T-helper 1 cell treated with Interleukin-12 subunit alpha and Interleukin-12 subunit beta and Interleukin-4 antibody, amounts not matched to agents 30 μg/mL and 1 μg/mL, for 36 hours (primary cell): ENCODE results near the gene KRTAP5-8.

Experiments
- H3K27ac Mint-ChIP-seq: one replicate; pipeline ENCODE4 v1.8.0; 2021; ENCODE audit warnings: mild to moderate bottlenecking, mixed read lengths
- H3K27me3 Mint-ChIP-seq: one replicate; pipeline ENCODE4 v1.8.0; 2021; ENCODE audit warnings: low read depth, mixed read lengths
- H3K36me3 Mint-ChIP-seq: one replicate; pipeline ENCODE4 v1.8.0; 2021; ENCODE audit warnings: low read depth, mixed read lengths
- H3K4me1 Mint-ChIP-seq: one replicate; pipeline ENCODE4 v1.8.0; 2021; ENCODE audit warnings: low read depth, mixed read lengths
- H3K4me3 Mint-ChIP-seq: one replicate; pipeline ENCODE4 v1.8.0; 2021; ENCODE audit warnings: mild to moderate bottlenecking, moderate library complexity, mixed read lengths
- H3K9me3 Mint-ChIP-seq: one replicate; pipeline ENCODE4 v1.8.0; 2021; ENCODE audit warnings: mixed read lengths

Gene KRTAP5-8

GRCh38 chr11:71545405-71545966 is 7.7 kb downstream of the KRTAP5-8 start:
- no peaks in the 10 kb centered on the region for H3K36me3 Mint-ChIP-seq
- no peaks in the 10 kb centered on the region for H3K27me3 Mint-ChIP-seq
- H3K4me1 Mint-ChIP-seq, result peaks cover 1% of the 10 kb centered on the region
- H3K27ac Mint-ChIP-seq, result no peak overlapping the region
- H3K9me3 Mint-ChIP-seq, result peaks cover 16% of the 10 kb centered on the region
- no peak overlapping the region for H3K4me3 Mint-ChIP-seq

GRCh38 chr11:71548120-71548519 is 10.3 kb downstream of the KRTAP5-8 start, which contains the start of gene KRTAP5-9:
TSS of gene KRTAP5-9 (plus strand) at chr11:71548420. CDS start at chr11:71548658, 238 bp downstream.
- H3K27ac Mint-ChIP-seq, result no peak within 1 kb of the TSS
- no peak within 1 kb of the TSS for H3K4me3 Mint-ChIP-seq
- H3K4me1 Mint-ChIP-seq, result peaks cover 1% of the 10 kb centered on the region
- no peaks in the 10 kb centered on the region for H3K27me3 Mint-ChIP-seq
- no peaks in the 10 kb centered on the region for H3K36me3 Mint-ChIP-seq
- H3K9me3 Mint-ChIP-seq, result peaks cover 5% of the 10 kb centered on the region

- peaks cover 5% of the 10 kb centered on the region for H3K9me3 Mint-ChIP-seq
- H3K36me3 Mint-ChIP-seq, result no peaks in the 10 kb centered on the region
- no peak overlapping the region for H3K4me3 Mint-ChIP-seq
- H3K27me3 Mint-ChIP-seq, result no peaks in the 10 kb centered on the region
- peaks cover 1% of the 10 kb centered on the region for H3K4me1 Mint-ChIP-seq
- H3K27ac Mint-ChIP-seq, result no peak overlapping the region
Observed at GRCh38 chr11:71548716-71549151, 10.9 kb downstream of the KRTAP5-8 start.

GRCh38 chr11:71551711-71552110 is 13.9 kb downstream of the KRTAP5-8 start:
- no peak overlapping the region for H3K27ac Mint-ChIP-seq
- no peaks in the 10 kb centered on the region for H3K4me1 Mint-ChIP-seq
- H3K27me3 Mint-ChIP-seq, result peaks cover 3% of the 10 kb centered on the region
- no peaks in the 10 kb centered on the region for H3K9me3 Mint-ChIP-seq
- no peak overlapping the region for H3K4me3 Mint-ChIP-seq
- no peaks in the 10 kb centered on the region for H3K36me3 Mint-ChIP-seq

- Mint-ChIP-seq H3K27me3 (peaks cover 8% of the 10 kb centered on the region), H3K4me1 (no peaks in the 10 kb centered on the region)
Observed at GRCh38 chr11:71554996-71555395, 17.2 kb downstream of the KRTAP5-8 start.

GRCh38 chr11:71555508-71555907 is 17.7 kb downstream of the KRTAP5-8 start:
- Mint-ChIP-seq H3K4me3 (no peak overlapping the region), H3K9me3 (no peaks in the 10 kb centered on the region), H3K27me3 (peaks cover 8% of the 10 kb centered on the region), H3K27ac (no peak overlapping the region), H3K4me1 (no peaks in the 10 kb centered on the region), H3K36me3 (no peaks in the 10 kb centered on the region)

More at GRCh38 chr11:71554996-71555395, 17.2 kb downstream of the KRTAP5-8 start:
- Mint-ChIP-seq H3K27ac (no peak overlapping the region), H3K4me3 (no peak overlapping the region), H3K36me3 (no peaks in the 10 kb centered on the region), H3K9me3 (no peaks in the 10 kb centered on the region)

GRCh38 chr11:71556018-71556417 is 18.2 kb downstream of the KRTAP5-8 start:
- no peaks in the 10 kb centered on the region for H3K9me3 Mint-ChIP-seq
- H3K4me3 Mint-ChIP-seq, result no peak overlapping the region
- no peaks in the 10 kb centered on the region for H3K4me1 Mint-ChIP-seq
- no peak overlapping the region for H3K27ac Mint-ChIP-seq
- H3K36me3 Mint-ChIP-seq, result no peaks in the 10 kb centered on the region
- H3K27me3 Mint-ChIP-seq, result peaks cover 10% of the 10 kb centered on the region

GRCh38 chr11:71557257-71557656 is 19.4 kb downstream of the KRTAP5-8 start:
- peaks cover 18% of the 10 kb centered on the region for H3K27me3 Mint-ChIP-seq
- H3K4me3 Mint-ChIP-seq, result no peak overlapping the region
- no peaks in the 10 kb centered on the region for H3K4me1 Mint-ChIP-seq

GRCh38 chr11:71558996-71559395 is 21.2 kb downstream of the KRTAP5-8 start:
- H3K36me3 Mint-ChIP-seq, result no peaks in the 10 kb centered on the region
- no peak overlapping the region for H3K27ac Mint-ChIP-seq
- peaks cover 29% of the 10 kb centered on the region for H3K27me3 Mint-ChIP-seq
- H3K4me3 Mint-ChIP-seq, result no peak overlapping the region
- no peaks in the 10 kb centered on the region for H3K9me3 Mint-ChIP-seq
- peaks cover 3% of the 10 kb centered on the region for H3K4me1 Mint-ChIP-seq

More at GRCh38 chr11:71557257-71557656, 19.4 kb downstream of the KRTAP5-8 start:
- H3K36me3 Mint-ChIP-seq, result no peaks in the 10 kb centered on the region
- no peaks in the 10 kb centered on the region for H3K9me3 Mint-ChIP-seq
- no peak overlapping the region for H3K27ac Mint-ChIP-seq

- Mint-ChIP-seq H3K9me3 (no peaks in the 10 kb centered on the region), H3K4me1 (peaks cover 3% of the 10 kb centered on the region), H3K27ac (no peak overlapping the region), H3K27me3 (peaks cover 36% of the 10 kb centered on the region), H3K4me3 (no peak overlapping the region), H3K36me3 (no peaks in the 10 kb centered on the region)
Observed at GRCh38 chr11:71562120-71562519, 24.3 kb downstream of the KRTAP5-8 start.

GRCh38 chr11:71563406-71563805 is 25.6 kb downstream of the KRTAP5-8 start:
- peaks cover 31% of the 10 kb centered on the region for H3K27me3 Mint-ChIP-seq
- no peaks in the 10 kb centered on the region for H3K9me3 Mint-ChIP-seq
- H3K27ac Mint-ChIP-seq, result no peak overlapping the region
- no peak overlapping the region for H3K4me3 Mint-ChIP-seq
- no peaks in the 10 kb centered on the region for H3K36me3 Mint-ChIP-seq
- peaks cover 6% of the 10 kb centered on the region for H3K4me1 Mint-ChIP-seq

- Mint-ChIP-seq H3K4me3 (no peak overlapping the region), H3K4me1 (peaks cover 6% of the 10 kb centered on the region), H3K27me3 (peaks cover 31% of the 10 kb centered on the region), H3K36me3 (no peaks in the 10 kb centered on the region), H3K27ac (no peak overlapping the region), H3K9me3 (no peaks in the 10 kb centered on the region)
Observed at GRCh38 chr11:71564430-71564829, 26.6 kb downstream of the KRTAP5-8 start.

GRCh38 chr11:71565263-71565662 is 27.4 kb downstream of the KRTAP5-8 start, which contains the start of gene KRTAP5-10:
TSS of gene KRTAP5-10 (plus strand) at chr11:71565563. CDS start at chr11:71565588, 25 bp downstream.
- no peak within 1 kb of the TSS for H3K27ac Mint-ChIP-seq
- H3K36me3 Mint-ChIP-seq, result no peaks in the 10 kb centered on the region
- H3K4me3 Mint-ChIP-seq, result no peak within 1 kb of the TSS
- H3K4me1 Mint-ChIP-seq, result peaks cover 6% of the 10 kb centered on the region
- H3K27me3 Mint-ChIP-seq, result peaks cover 31% of the 10 kb centered on the region
- no peaks in the 10 kb centered on the region for H3K9me3 Mint-ChIP-seq

GRCh38 chr11:71566081-71566620 is 28.3 kb downstream of the KRTAP5-8 start:
- Mint-ChIP-seq H3K4me1 (peaks cover 6% of the 10 kb centered on the region), H3K27me3 (peaks cover 27% of the 10 kb centered on the region), H3K27ac (no peak overlapping the region), H3K36me3 (no peaks in the 10 kb centered on the region), H3K4me3 (no peak overlapping the region), H3K9me3 (no peaks in the 10 kb centered on the region)
